Measurements from ENCODE around the gene MCHR1. TPM values are rescaled to one million over a fixed set of nuclear protein-coding genes. Genes with fewer than 3 reads are reported as not detected.

Gene MCHR1
- polyA plus RNA-seq, 3 donors = 0.05 to 0.09 TPM; not detected in 1

GRCh38 chr22:40671796-40672360 lies 7.4 kb upstream of the MCHR1 start:
- Mint-ChIP-seq H3K27ac (no peak overlapping the region), H3K9me3 (peaks cover 0 to 9% (median 4%) of the 10 kb centered on the region in 7 donors), H3K36me3 (no peaks in the 10 kb centered on the region), H3K27me3 (ENCODE audit: low read depth in 3 of 3) (peaks cover 0 to 2% (median 0%) of the 10 kb centered on the region in 3 donors), H3K4me3 (no peak overlapping the region), H3K4me1 (peaks cover 7% of the 10 kb centered on the region)
- Histone ChIP-seq H2AFZ (ENCODE audit: insufficient read depth, low read depth, low read length, poor library complexity, severe bottlenecking) (no peak overlapping the region), H4K20me1 (ENCODE audit: insufficient read depth, low read length) (no peaks in the 10 kb centered on the region), H3K27ac (ENCODE audit: low read depth in 1 of 2, low read length in 2 of 2) (no peak overlapping the region), H3K36me3 (replicated peaks in 1 of 2; ENCODE audit: control insufficient read depth in 1 of 2, insufficient read depth in 2 of 2, low read length in 2 of 2) (no peaks in the 10 kb centered on the region), H3K4me3 (replicated peaks in 1 of 3; ENCODE audit: low read depth in 2 of 3, low read length in 3 of 3) (no peak overlapping the region), H3K4me1 (ENCODE audit: control insufficient read depth in 1 of 2, insufficient read depth in 2 of 2, low read length in 2 of 2) (no peaks in the 10 kb centered on the region), H3K27me3 (ENCODE audit: control insufficient read depth in 2 of 2, insufficient read depth in 2 of 2, low read length in 2 of 2) (no peaks in the 10 kb centered on the region), H3K79me2 (ENCODE audit: insufficient read depth, low read length) (no peaks in the 10 kb centered on the region), H3K4me2 (replicated peaks; ENCODE audit: extremely low read depth, low read length, poor library complexity, severe bottlenecking) (no peak overlapping the region), H3K9ac (ENCODE audit: insufficient read depth, low read length, poor library complexity, severe bottlenecking) (no peak overlapping the region), H3K9me3 (replicated peaks in 1 of 2; ENCODE audit: control insufficient read depth in 1 of 2, insufficient read depth in 1 of 2, low read length in 2 of 2) (no peaks in the 10 kb centered on the region)
- intact Hi-C loops (cut with micrococcal nuclease) = no loop called here
- TF ChIP-seq CTCF (IDR thresholded peaks at IDR 0.05) = no peak
- DNase-seq = no peak
- 95% methylated on average over 7 of the region's 7 CpGs for WGBS (ENCODE audit: insufficient coverage)

GRCh38 chr22:40673017-40673416 lies 6.3 kb upstream of the MCHR1 start:
- Histone ChIP-seq H2AFZ (ENCODE audit: insufficient read depth, low read depth, low read length, poor library complexity, severe bottlenecking) (no peak overlapping the region), H4K20me1 (ENCODE audit: insufficient read depth, low read length) (no peaks in the 10 kb centered on the region), H3K9me3 (replicated peaks in 1 of 2; ENCODE audit: control insufficient read depth in 1 of 2, insufficient read depth in 1 of 2, low read length in 2 of 2) (no peaks in the 10 kb centered on the region), H3K4me3 (replicated peaks in 1 of 3; ENCODE audit: low read depth in 2 of 3, low read length in 3 of 3) (no peak overlapping the region), H3K4me2 (replicated peaks; ENCODE audit: extremely low read depth, low read length, poor library complexity, severe bottlenecking) (no peak overlapping the region), H3K9ac (ENCODE audit: insufficient read depth, low read length, poor library complexity, severe bottlenecking) (no peak overlapping the region), H3K27me3 (ENCODE audit: control insufficient read depth in 2 of 2, insufficient read depth in 2 of 2, low read length in 2 of 2) (no peaks in the 10 kb centered on the region), H3K79me2 (ENCODE audit: insufficient read depth, low read length) (no peaks in the 10 kb centered on the region), H3K27ac (ENCODE audit: low read depth in 1 of 2, low read length in 2 of 2) (no peak overlapping the region), H3K36me3 (replicated peaks in 1 of 2; ENCODE audit: control insufficient read depth in 1 of 2, insufficient read depth in 2 of 2, low read length in 2 of 2) (no peaks in the 10 kb centered on the region), H3K4me1 (ENCODE audit: control insufficient read depth in 1 of 2, insufficient read depth in 2 of 2, low read length in 2 of 2) (no peaks in the 10 kb centered on the region)
- peaks cover 0 to 9% (median 4%) of the 10 kb centered on the region in 7 donors for H3K9me3 Mint-ChIP-seq
- H3K27ac Mint-ChIP-seq = no peak overlapping the region
- H3K27me3 Mint-ChIP-seq (ENCODE audit: low read depth in 3 of 3) = peaks cover 0 to 2% (median 0%) of the 10 kb centered on the region in 3 donors
- no peak overlapping the region for H3K4me3 Mint-ChIP-seq
- TF ChIP-seq CTCF (IDR thresholded peaks at IDR 0.05) = no peak
- intact Hi-C loops (cut with micrococcal nuclease) = no loop called here
- WGBS (ENCODE audit: insufficient coverage) = 100% methylated on average over 2 of the region's 4 CpGs
- no peaks in the 10 kb centered on the region for H3K36me3 Mint-ChIP-seq
- no peak for DNase-seq
- peaks cover 7% of the 10 kb centered on the region for H3K4me1 Mint-ChIP-seq

All from CD14-positive monocyte (primary cell).